Nephron progenitor cell (in vitro differentiated cells): Measurements from ENCODE around the gene NT5DC3.

Source experiments
- DNase-seq: peaks from one replicate; pipeline ENCODE4 v3.0.0; 2021
- H3K27ac Mint-ChIP-seq: 2 replicates; pipeline ENCODE4 v1.8.0; 2021; ENCODE audit warnings: mild to moderate bottlenecking, moderate library complexity, mixed read lengths
- H3K27me3 Mint-ChIP-seq: 2 replicates; pipeline ENCODE4 v1.8.0; 2021; ENCODE audit warnings: mild to moderate bottlenecking, low read depth, mixed read lengths; ENCODE audit not compliant: poor library complexity
- H3K36me3 Mint-ChIP-seq: 2 replicates; pipeline ENCODE4 v1.8.0; 2021; ENCODE audit warnings: low read depth, mixed read lengths
- H3K4me1 Mint-ChIP-seq: 2 replicates; pipeline ENCODE4 v1.8.0; 2021; ENCODE audit warnings: mixed read lengths
- H3K4me3 Mint-ChIP-seq: 2 replicates; pipeline ENCODE4 v1.8.0; 2021; ENCODE audit warnings: mild to moderate bottlenecking, moderate library complexity, mixed read lengths
- H3K9me3 Mint-ChIP-seq: 2 replicates; pipeline ENCODE4 v1.8.0; 2021; ENCODE audit warnings: mild to moderate bottlenecking, moderate library complexity, mixed read lengths
- CTCF ChIP-seq: fragments of 200-600 bp; sonication (generic); IDR thresholded peaks from 2 replicates; pipeline ENCODE4 v1.5.0; 2021; ENCODE audit warnings: antibody characterized with exemption

NT5DC3 gene

GRCh38 chr12:103729499-103729898 lies 111.5 kb downstream of the NT5DC3 start:
- Mint-ChIP-seq H3K4me1 (no peaks in the 10 kb centered on the region), H3K36me3 (no peaks in the 10 kb centered on the region), H3K27me3 (peaks cover 9% of the 10 kb centered on the region), H3K4me3 (no peak overlapping the region), H3K27ac (no peak overlapping the region), H3K9me3 (peaks cover 13% of the 10 kb centered on the region)
- no peak for DNase-seq
- TF ChIP-seq CTCF, result no peak

GRCh38 chr12:103728323-103728722 lies 112.7 kb downstream of the NT5DC3 start:
- Mint-ChIP-seq H3K9me3 (peaks cover 13% of the 10 kb centered on the region), H3K27ac (no peak overlapping the region), H3K27me3 (peaks cover 3% of the 10 kb centered on the region), H3K4me3 (no peak overlapping the region), H3K4me1 (no peaks in the 10 kb centered on the region), H3K36me3 (no peaks in the 10 kb centered on the region)
- no peak for DNase-seq
- no peak for TF ChIP-seq CTCF

GRCh38 chr12:103727638-103728037 lies 113.4 kb downstream of the NT5DC3 start:
- Mint-ChIP-seq H3K36me3 (no peaks in the 10 kb centered on the region), H3K9me3 (peaks cover 13% of the 10 kb centered on the region), H3K27ac (no peak overlapping the region), H3K4me3 (no peak overlapping the region), H3K27me3 (peaks cover 3% of the 10 kb centered on the region), H3K4me1 (no peaks in the 10 kb centered on the region)
- TF ChIP-seq CTCF, result no peak
- DNase-seq, result no peak

GRCh38 chr12:103725398-103725797 lies 115.6 kb downstream of the NT5DC3 start:
- Mint-ChIP-seq H3K9me3 (no peaks in the 10 kb centered on the region), H3K27me3 (no peaks in the 10 kb centered on the region), H3K4me3 (no peak overlapping the region), H3K27ac (no peak overlapping the region), H3K4me1 (no peaks in the 10 kb centered on the region), H3K36me3 (no peaks in the 10 kb centered on the region)
- DNase-seq, result no peak
- TF ChIP-seq CTCF, result no peak
